T-helper 17 cell (primary cell): ENCODE data around the gene BRI3. TPM values are rescaled to one million over a fixed set of nuclear protein-coding genes. Genes with fewer than 3 reads are reported as not detected.

Experiments used
- ATAC-seq: fragments of 150-1000 bp; cut with Tn5 transposase; 2 replicates; pipeline ENCODE4 v1.10.0; 2021; ENCODE audit warnings: mild to moderate bottlenecking, moderate library complexity
- DNase-seq, 3 donors: peaks; one replicate each; pipeline versions ENCODE4 v3.0.0 to v3.0.0-alpha.2; 2020 to 2021
- H3K9me3 ChIP-seq: one replicate; pipeline ENCODE4 v1.7.0; 2013; ENCODE audit warnings: low read length, mild to moderate bottlenecking; ENCODE audit not compliant: control insufficient read depth, poor library complexity, severe bottlenecking
- H3K27ac Mint-ChIP-seq: one replicate; pipeline ENCODE4 v1.8.0; 2022; ENCODE audit warnings: mild to moderate bottlenecking, moderate library complexity, mixed read lengths
- H3K27me3 Mint-ChIP-seq: one replicate; pipeline ENCODE4 v1.8.0; 2022; ENCODE audit warnings: mixed read lengths
- H3K36me3 Mint-ChIP-seq: one replicate; pipeline ENCODE4 v1.8.0; 2022; ENCODE audit warnings: low read depth, mixed read lengths
- H3K4me1 Mint-ChIP-seq: one replicate; pipeline ENCODE4 v1.8.0; 2022; ENCODE audit warnings: mild to moderate bottlenecking, mixed read lengths
- H3K4me3 Mint-ChIP-seq: one replicate; pipeline ENCODE4 v1.8.0; 2022; ENCODE audit warnings: mild to moderate bottlenecking, moderate library complexity, mixed read lengths
- total RNA-seq, 4 donors: library from RNA in 2 of 4; stranded (reverse) in 2 of 4; gene quantifications; one replicate each; pipeline ENCODE4 v1.2.3 and lab custom pipeline; 2022 to 2026

BRI3 gene
- total RNA-seq, 2 donors from 2014 or later, result 67.1 to 77.1 TPM

GRCh38 chr7:98317366-98318040 lies 36.0 kb downstream of the BRI3 start:
- H3K27me3 Mint-ChIP-seq, result peaks cover 9% of the 10 kb centered on the region
- ATAC-seq (no peak), DNase-seq (no peak)
- no peak overlapping the region for H3K4me3 Mint-ChIP-seq
- peaks cover 2% of the 10 kb centered on the region for H3K4me1 Mint-ChIP-seq
- H3K36me3 Mint-ChIP-seq, result no peaks in the 10 kb centered on the region
- no peak overlapping the region for H3K27ac Mint-ChIP-seq
- no peaks in the 10 kb centered on the region for H3K9me3 ChIP-seq

- no peak overlapping the region for H3K27ac Mint-ChIP-seq
Observed at GRCh38 chr7:98319176-98319575, 37.7 kb downstream of the BRI3 start.

GRCh38 chr7:98321301-98321700 lies 39.8 kb downstream of the BRI3 start:
- no peaks in the 10 kb centered on the region for H3K36me3 Mint-ChIP-seq
- H3K4me1 Mint-ChIP-seq, result peaks cover 2% of the 10 kb centered on the region
- H3K27ac Mint-ChIP-seq, result no peak overlapping the region
- peaks cover 17% of the 10 kb centered on the region for H3K27me3 Mint-ChIP-seq
- no peak for ATAC-seq
- H3K4me3 Mint-ChIP-seq, result no peak overlapping the region
- no peaks in the 10 kb centered on the region for H3K9me3 ChIP-seq
- no peak for DNase-seq

More at GRCh38 chr7:98319176-98319575, 37.7 kb downstream of the BRI3 start:
- H3K27me3 Mint-ChIP-seq, result peaks cover 16% of the 10 kb centered on the region
- DNase-seq, result no peak
- no peaks in the 10 kb centered on the region for H3K9me3 ChIP-seq
- peaks cover 2% of the 10 kb centered on the region for H3K4me1 Mint-ChIP-seq
- ATAC-seq, result no peak
- H3K36me3 Mint-ChIP-seq, result no peaks in the 10 kb centered on the region
- H3K4me3 Mint-ChIP-seq, result no peak overlapping the region

- DNase-seq (no peak), ATAC-seq (no peak)
- no peak overlapping the region for H3K4me3 Mint-ChIP-seq
- no peak overlapping the region for H3K27ac Mint-ChIP-seq
- H3K36me3 Mint-ChIP-seq, result peaks cover 5% of the 10 kb centered on the region
- H3K4me1 Mint-ChIP-seq, result peaks cover 4% of the 10 kb centered on the region
- H3K27me3 Mint-ChIP-seq, result peaks cover 22% of the 10 kb centered on the region
- no peaks in the 10 kb centered on the region for H3K9me3 ChIP-seq
Observed at GRCh38 chr7:98322331-98323270, 41.1 kb downstream of the BRI3 start.

GRCh38 chr7:98323597-98324322 lies 42.3 kb downstream of the BRI3 start:
- Mint-ChIP-seq H3K27ac (no peak overlapping the region), H3K4me3 (no peak overlapping the region), H3K27me3 (peaks cover 22% of the 10 kb centered on the region), H3K36me3 (peaks cover 5% of the 10 kb centered on the region), H3K4me1 (peaks cover 4% of the 10 kb centered on the region)
- no peak for DNase-seq
- no peaks in the 10 kb centered on the region for H3K9me3 ChIP-seq
- ATAC-seq, result no peak

GRCh38 chr7:98324782-98325181 lies 43.3 kb downstream of the BRI3 start:
- no peak for ATAC-seq
- peaks cover 22% of the 10 kb centered on the region for H3K27me3 Mint-ChIP-seq
- no peak overlapping the region for H3K4me3 Mint-ChIP-seq
- peaks cover 2% of the 10 kb centered on the region for H3K4me1 Mint-ChIP-seq
- no peak overlapping the region for H3K27ac Mint-ChIP-seq
- H3K9me3 ChIP-seq, result no peaks in the 10 kb centered on the region
- DNase-seq, result no peak
- peaks cover 5% of the 10 kb centered on the region for H3K36me3 Mint-ChIP-seq

- H3K27ac Mint-ChIP-seq, result no peak overlapping the region
- peaks cover 2% of the 10 kb centered on the region for H3K4me1 Mint-ChIP-seq
- H3K36me3 Mint-ChIP-seq, result peaks cover 7% of the 10 kb centered on the region
- H3K4me3 Mint-ChIP-seq, result no peak overlapping the region
- peaks cover 6% of the 10 kb centered on the region for H3K27me3 Mint-ChIP-seq
- no peaks in the 10 kb centered on the region for H3K9me3 ChIP-seq
- ATAC-seq (no peak), DNase-seq (no peak)
Observed at GRCh38 chr7:98329100-98329790, 47.8 kb downstream of the BRI3 start.

- Mint-ChIP-seq H3K4me3 (no peak overlapping the region), H3K4me1 (peaks cover 2% of the 10 kb centered on the region), H3K27me3 (peaks cover 6% of the 10 kb centered on the region), H3K36me3 (peaks cover 7% of the 10 kb centered on the region), H3K27ac (no peak overlapping the region)
- ATAC-seq (no peak), DNase-seq (no peak)
- no peaks in the 10 kb centered on the region for H3K9me3 ChIP-seq
Observed at GRCh38 chr7:98329791-98330373, 48.4 kb downstream of the BRI3 start.

- ATAC-seq (no peak), DNase-seq (no peak)
- peaks cover 5% of the 10 kb centered on the region for H3K4me1 Mint-ChIP-seq
- H3K4me3 Mint-ChIP-seq, result no peak overlapping the region
- peaks cover 14% of the 10 kb centered on the region for H3K27me3 Mint-ChIP-seq
- H3K27ac Mint-ChIP-seq, result no peak overlapping the region
- no peaks in the 10 kb centered on the region for H3K9me3 ChIP-seq
- H3K36me3 Mint-ChIP-seq, result peaks cover 10% of the 10 kb centered on the region
Observed at GRCh38 chr7:98330926-98331529, 49.5 kb downstream of the BRI3 start.

GRCh38 chr7:98334081-98334480 lies 52.6 kb downstream of the BRI3 start:
- no peak overlapping the region for H3K4me3 Mint-ChIP-seq
- peaks cover 8% of the 10 kb centered on the region for H3K27me3 Mint-ChIP-seq
- H3K36me3 Mint-ChIP-seq, result peaks cover 5% of the 10 kb centered on the region
- no peaks in the 10 kb centered on the region for H3K9me3 ChIP-seq
- H3K4me1 Mint-ChIP-seq, result peaks cover 3% of the 10 kb centered on the region
- ATAC-seq, result no peak
- no peak overlapping the region for H3K27ac Mint-ChIP-seq
- DNase-seq, result no peak

- no peak for ATAC-seq
- Mint-ChIP-seq H3K4me1 (peaks cover 3% of the 10 kb centered on the region), H3K36me3 (peaks cover 5% of the 10 kb centered on the region), H3K27me3 (peaks cover 8% of the 10 kb centered on the region), H3K4me3 (no peak overlapping the region), H3K27ac (no peak overlapping the region)
- no peaks in the 10 kb centered on the region for H3K9me3 ChIP-seq
- DNase-seq, result no peak
Observed at GRCh38 chr7:98335411-98335977, 54.0 kb downstream of the BRI3 start.

- peaks cover 3% of the 10 kb centered on the region for H3K4me1 Mint-ChIP-seq
- DNase-seq, result no peak
- no peaks in the 10 kb centered on the region for H3K9me3 ChIP-seq
- H3K36me3 Mint-ChIP-seq, result peaks cover 3% of the 10 kb centered on the region
- no peak overlapping the region for H3K27ac Mint-ChIP-seq
- H3K27me3 Mint-ChIP-seq, result peaks cover 8% of the 10 kb centered on the region
- no peak overlapping the region for H3K4me3 Mint-ChIP-seq
- ATAC-seq, result no peak
Observed at GRCh38 chr7:98338441-98338840, 57.0 kb downstream of the BRI3 start.
